Esophagus muscularis mucosa (tissue), 4 donors: ENCODE results near the gene XPC. TPM values are rescaled to one million over a fixed set of nuclear protein-coding genes. Genes with fewer than 3 reads are reported as not detected.
A peak's percentile ranks its signal among the peaks of the same experiment; 100 is the strongest.

Experiments used
- DNase-seq: peaks from one replicate; pipeline ENCODE4 v3.0.0-alpha.2; 2017; ENCODE audit errors: extremely low spot score
- H3K27ac ChIP-seq, 4 donors: fragments of 200-600 bp; sonication (generic); replicated peaks in 1 of 4; 1 replicate in 3 of 4; 2 replicates in 1 of 4; pipeline ENCODE4 v1.5.1; 2016 to 2019; ENCODE audit warnings: mild to moderate bottlenecking in 1 of 4
- H3K27me3 ChIP-seq, 4 donors: fragments of 200-600 bp; sonication (generic); one replicate each; pipeline versions ENCODE4 v1.5.1 to v1.6.0; 2016 to 2019
- H3K36me3 ChIP-seq, 4 donors: fragments of 200-600 bp; sonication (generic); one replicate each; pipeline ENCODE4 v1.5.1; 2016 to 2019
- H3K4me1 ChIP-seq, 4 donors: fragments of 200-600 bp; sonication (generic); one replicate each; pipeline ENCODE4 v1.5.1; 2016 to 2019
- H3K4me3 ChIP-seq, 4 donors: fragments of 200-600 bp; sonication (generic); 1 replicate in 2 of 4; 2 replicates in 2 of 4; pipeline ENCODE4 v1.5.1; 2016 to 2019; ENCODE audit warnings: mild to moderate bottlenecking in 4 of 4, moderate library complexity in 1 of 4
- H3K9me3 ChIP-seq, 4 donors: fragments of 200-600 bp; sonication (generic); 1 replicate in 3 of 4; 2 replicates in 1 of 4; pipeline ENCODE4 v1.5.1; 2016 to 2019
- EP300 ChIP-seq: sonication (generic); formaldehyde crosslinking; IDR thresholded peaks from one replicate; pipeline ENCODE4 v1.6.1; 2017; ENCODE audit warnings: antibody characterized with exemption
- POLR2A ChIP-seq: fragments of 450-650 bp; IDR thresholded peaks from one replicate; pipeline ENCODE4 v1.6.1; 2017; ENCODE audit warnings: antibody characterized with exemption, moderate library complexity, mild to moderate bottlenecking, low read depth
- POLR2AphosphoS5 ChIP-seq, 2 donors: sonication (generic); formaldehyde crosslinking; IDR thresholded peaks; one replicate each; pipeline ENCODE4 v1.6.1; 2017; ENCODE audit warnings: antibody characterized with exemption in 2 of 2
- WGBS: methylation state at CpG from one replicate; pipeline ENCODE4 v1.1.5; 2018; 5-methylcytosine and 5-hydroxymethylcytosine counted together
- intact Hi-C: fragments of 100-400 bp; cut with DNase I; formaldehyde crosslinking; loops from one replicate; pipeline ENCODE4 v1.15.1; 2023
- total RNA-seq, 4 donors: library from RNA; depleted of rRNA; stranded (reverse); fragments of >200 nt; gene quantifications; one replicate each; pipeline versions ENCODE4 v1.1.0 to v1.2.1, GENCODE V29; 2016
- TF ChIP-seq, protein P1 (sequence below), 3 experiments: fragments of 200-600 bp in 2 of 3; fragments of 450-650 bp in 1 of 3; sonication (generic) in 2 of 3; IDR thresholded peaks; one replicate each; pipeline ENCODE4 v1.5.1; 2017 to 2019; ENCODE audit warnings: antibody characterized with exemption in 3 of 3, mild to moderate bottlenecking in 2 of 3, moderate library complexity in 1 of 3

XPC gene
- total RNA-seq, 4 donors from 2014 or later: 28.9 to 41.9 (median 37.8) TPM

- Histone ChIP-seq H3K9me3 (peaks cover 0 to 13% (median 6%) of the 10 kb centered on the region in 4 donors), H3K4me3 (no peak overlapping the region), H3K4me1 (no peaks in the 10 kb centered on the region), H3K27me3 (no peaks in the 10 kb centered on the region), H3K27ac (no peak overlapping the region), H3K36me3 (peaks cover 53 to 95% (median 85%) of the 10 kb centered on the region in 4 donors)
- WGBS: 96% methylated on average over 13 of the region's 13 CpGs
- peak; percentile 24 for DNase-seq
- TF ChIP-seq POLR2AphosphoS5 (IDR thresholded peaks at IDR 0.05) (no peak), POLR2A (no peak), EP300 (no peak)
- TF ChIP-seq, protein P1, sequence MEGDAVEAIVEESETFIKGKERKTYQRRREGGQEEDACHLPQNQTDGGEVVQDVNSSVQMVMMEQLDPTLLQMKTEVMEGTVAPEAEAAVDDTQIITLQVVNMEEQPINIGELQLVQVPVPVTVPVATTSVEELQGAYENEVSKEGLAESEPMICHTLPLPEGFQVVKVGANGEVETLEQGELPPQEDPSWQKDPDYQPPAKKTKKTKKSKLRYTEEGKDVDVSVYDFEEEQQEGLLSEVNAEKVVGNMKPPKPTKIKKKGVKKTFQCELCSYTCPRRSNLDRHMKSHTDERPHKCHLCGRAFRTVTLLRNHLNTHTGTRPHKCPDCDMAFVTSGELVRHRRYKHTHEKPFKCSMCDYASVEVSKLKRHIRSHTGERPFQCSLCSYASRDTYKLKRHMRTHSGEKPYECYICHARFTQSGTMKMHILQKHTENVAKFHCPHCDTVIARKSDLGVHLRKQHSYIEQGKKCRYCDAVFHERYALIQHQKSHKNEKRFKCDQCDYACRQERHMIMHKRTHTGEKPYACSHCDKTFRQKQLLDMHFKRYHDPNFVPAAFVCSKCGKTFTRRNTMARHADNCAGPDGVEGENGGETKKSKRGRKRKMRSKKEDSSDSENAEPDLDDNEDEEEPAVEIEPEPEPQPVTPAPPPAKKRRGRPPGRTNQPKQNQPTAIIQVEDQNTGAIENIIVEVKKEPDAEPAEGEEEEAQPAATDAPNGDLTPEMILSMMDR (IDR thresholded peaks at IDR 0.05): no peak
- intact Hi-C loops: no loop called here
Observed at GRCh38 chr3:14156843-14157561, 21.4 kb downstream of the XPC start.

GRCh38 chr3:14156201-14156600, 22.2 kb downstream of the XPC start:
- H3K36me3 ChIP-seq: peaks cover 45 to 95% (median 86%) of the 10 kb centered on the region in 4 donors
- peaks cover 0 to 5% (median 2%) of the 10 kb centered on the region in 4 donors for H3K9me3 ChIP-seq
- no peak overlapping the region for H3K27ac ChIP-seq
- TF ChIP-seq POLR2AphosphoS5 (IDR thresholded peaks at IDR 0.05): no peak
- TF ChIP-seq, protein P1 (IDR thresholded peaks at IDR 0.05): no peak
- TF ChIP-seq EP300: no peak
- TF ChIP-seq POLR2A: no peak
- 94% methylated on average over 7 of the region's 7 CpGs for WGBS
- no peaks in the 10 kb centered on the region for H3K27me3 ChIP-seq
- no peaks in the 10 kb centered on the region for H3K4me1 ChIP-seq
- DNase-seq: peak; percentile 66
- H3K4me3 ChIP-seq: no peak overlapping the region
- intact Hi-C loops: no loop called here

GRCh38 chr3:14154895-14155440, 23.4 kb downstream of the XPC start:
- H3K4me3 ChIP-seq: no peak overlapping the region
- H3K9me3 ChIP-seq: no peaks in the 10 kb centered on the region
- peak; percentile 70 for DNase-seq
- no peaks in the 10 kb centered on the region for H3K4me1 ChIP-seq
- TF ChIP-seq EP300: no peak
- no peak for TF ChIP-seq POLR2A
- TF ChIP-seq POLR2AphosphoS5 (IDR thresholded peaks at IDR 0.05): no peak
- TF ChIP-seq, protein P1 (IDR thresholded peaks at IDR 0.05): no peak
- no peak overlapping the region for H3K27ac ChIP-seq
- intact Hi-C loops: no loop called here
- WGBS: 91% methylated on average over 7 of the region's 7 CpGs
- no peaks in the 10 kb centered on the region for H3K27me3 ChIP-seq
- peaks cover 33 to 93% (median 81%) of the 10 kb centered on the region in 4 donors for H3K36me3 ChIP-seq

GRCh38 chr3:14154276-14154675, 24.1 kb downstream of the XPC start:
- Histone ChIP-seq H3K36me3 (peaks cover 26 to 91% (median 80%) of the 10 kb centered on the region in 4 donors), H3K27ac (no peak overlapping the region), H3K27me3 (no peaks in the 10 kb centered on the region), H3K4me3 (no peak overlapping the region), H3K9me3 (no peaks in the 10 kb centered on the region), H3K4me1 (no peaks in the 10 kb centered on the region)
- 86% methylated on average over 5 of the region's 5 CpGs for WGBS
- DNase-seq: peak; percentile 64
- TF ChIP-seq POLR2A (no peak), EP300 (no peak), POLR2AphosphoS5 (IDR thresholded peaks at IDR 0.05) (no peak)
- TF ChIP-seq, protein P1 (IDR thresholded peaks at IDR 0.05): no peak
- intact Hi-C loops: no loop called here
